HG03196 (cell line): Measurements from ENCODE around the gene CCDC85C.
"Not testable (repeated sequence)": the region's sequence is repeated elsewhere in the genome, so short reads cannot be mapped to it uniquely, and the experiment has no call there.

Experiments
- ATAC-seq: cut with Tn5 transposase; IDR thresholded peaks from one replicate; pipeline ENCODE4 v1.9.1; 2021; ENCODE audit not compliant: unreplicated experiment

Gene CCDC85C

GRCh38 chr14:99603471-99604277, at the start of gene CCDC85C:
Gene CCDC85C, minus strand, starts transcription at chr14:99604207. Its CDS starts 248 bp downstream, at chr14:99603959.
- no peak for ATAC-seq

DNA sequence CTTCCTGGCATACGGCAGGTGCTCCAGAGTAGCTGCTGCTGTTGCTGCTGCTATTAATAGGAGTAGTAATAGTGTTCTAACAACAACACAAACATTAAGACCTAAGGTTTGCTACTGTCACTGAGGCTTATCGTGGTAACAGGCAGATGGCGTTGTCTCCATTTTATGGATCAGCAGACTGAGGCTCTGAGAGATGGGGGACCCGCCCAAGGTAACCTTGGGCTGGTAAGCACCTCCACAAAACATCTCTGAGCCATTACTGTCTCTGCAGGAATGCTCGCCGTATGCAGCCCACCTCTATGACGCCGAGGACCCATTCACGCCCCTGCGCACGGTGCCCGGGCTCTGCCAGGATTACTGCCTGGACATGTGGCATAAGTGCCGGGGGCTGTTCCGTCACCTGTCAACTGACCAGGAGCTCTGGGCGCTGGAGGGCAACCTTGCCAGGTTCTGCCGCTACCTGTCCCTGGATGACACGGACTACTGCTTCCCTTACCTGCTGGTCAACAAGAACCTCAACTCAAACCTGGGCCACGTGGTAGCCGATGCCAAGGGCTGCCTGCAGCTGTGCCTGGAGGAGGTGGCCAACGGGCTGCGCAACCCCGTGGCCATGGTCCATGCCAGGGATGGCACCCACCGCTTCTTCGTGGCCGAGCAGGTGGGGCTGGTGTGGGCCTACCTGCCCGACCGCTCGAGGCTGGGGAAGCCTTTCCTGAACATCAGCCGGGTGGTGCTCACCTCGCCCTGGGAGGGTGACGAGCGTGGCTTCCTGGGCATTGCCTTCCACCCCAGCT, 48.1 kb upstream of the CCDC85C start:
- ATAC-seq, result no peak

DNA sequence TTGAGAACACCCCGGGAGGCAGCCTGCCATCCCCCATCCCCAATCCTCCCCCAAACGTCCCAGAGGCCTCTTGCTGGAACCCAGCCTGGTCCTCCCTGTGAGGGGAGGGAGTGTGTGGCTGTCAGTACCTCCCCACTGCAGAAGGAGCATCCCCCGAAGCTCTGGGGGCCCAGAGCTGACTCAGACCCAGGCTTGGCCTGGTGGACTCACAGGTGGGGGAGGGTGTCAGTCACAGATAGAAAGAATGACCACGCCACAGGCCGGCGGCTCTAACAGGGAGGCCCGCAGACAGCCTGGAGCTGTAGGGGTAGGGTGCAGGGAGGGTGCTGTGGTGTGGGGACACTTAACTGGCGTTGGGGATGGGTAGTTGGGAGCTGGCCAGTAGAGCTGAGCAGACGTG, 46.2 kb upstream of the CCDC85C start:
- ATAC-seq, result no peak

- ATAC-seq, result no peak
Observed at GRCh38 chr14:99649643-99650042, 45.6 kb upstream of the CCDC85C start.

DNA sequence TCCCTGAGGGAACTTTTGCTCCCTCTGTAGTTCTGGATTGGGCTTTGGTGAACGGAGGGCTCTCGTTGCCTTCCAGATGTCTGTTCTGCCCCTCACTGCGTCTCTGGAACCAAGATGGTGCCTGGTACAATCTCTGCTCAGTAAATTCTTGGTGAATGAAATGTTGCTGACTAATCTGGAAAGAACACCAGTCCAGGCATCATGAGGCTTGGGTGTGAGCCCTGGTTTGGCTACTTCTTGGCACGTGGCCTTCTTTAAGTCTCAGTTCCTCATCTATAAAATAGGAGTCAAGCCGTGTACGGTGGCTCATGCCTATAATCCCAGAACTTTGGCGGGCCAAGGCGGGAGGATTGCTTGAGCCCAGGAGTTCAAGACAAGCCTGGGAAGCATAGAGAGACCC, 45.2 kb upstream of the CCDC85C start:
- ATAC-seq, result no peak

DNA sequence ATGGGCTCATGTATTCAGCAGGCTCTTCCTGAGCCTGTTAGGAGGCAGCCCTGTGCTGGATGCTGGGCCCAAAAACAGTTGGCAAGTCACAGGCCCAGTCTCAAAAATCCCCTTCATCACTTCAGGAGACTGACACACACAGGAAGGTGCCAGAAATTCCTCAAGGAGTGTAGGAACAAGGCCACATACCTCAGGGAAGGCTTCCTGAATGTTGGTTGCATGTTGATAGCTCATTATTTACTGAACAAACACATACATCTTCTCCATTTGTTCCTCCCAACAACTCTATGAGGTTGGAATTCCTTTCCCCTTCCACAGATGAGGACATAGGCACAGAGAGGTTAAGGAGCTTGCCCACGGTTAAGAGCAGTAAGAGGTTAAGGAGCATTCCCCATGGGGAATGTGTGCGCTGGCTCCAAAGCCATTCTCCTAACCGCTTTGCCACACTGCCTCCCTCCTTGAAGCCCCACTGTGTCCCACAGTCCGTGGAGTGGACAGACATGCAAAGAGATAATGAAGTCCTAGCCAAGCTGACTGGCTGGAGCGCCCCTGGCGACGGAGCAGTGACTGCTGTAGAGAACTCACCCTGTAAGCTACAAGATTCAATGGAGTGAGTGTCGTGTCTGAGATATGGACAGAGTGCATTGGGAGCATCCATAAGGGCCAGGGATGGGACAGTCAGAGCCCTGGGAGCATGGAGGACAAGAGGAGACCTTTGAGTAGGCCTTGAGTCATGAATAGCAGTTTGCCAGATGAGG, 44.2 kb upstream of the CCDC85C start:
- no peak for ATAC-seq

DNA sequence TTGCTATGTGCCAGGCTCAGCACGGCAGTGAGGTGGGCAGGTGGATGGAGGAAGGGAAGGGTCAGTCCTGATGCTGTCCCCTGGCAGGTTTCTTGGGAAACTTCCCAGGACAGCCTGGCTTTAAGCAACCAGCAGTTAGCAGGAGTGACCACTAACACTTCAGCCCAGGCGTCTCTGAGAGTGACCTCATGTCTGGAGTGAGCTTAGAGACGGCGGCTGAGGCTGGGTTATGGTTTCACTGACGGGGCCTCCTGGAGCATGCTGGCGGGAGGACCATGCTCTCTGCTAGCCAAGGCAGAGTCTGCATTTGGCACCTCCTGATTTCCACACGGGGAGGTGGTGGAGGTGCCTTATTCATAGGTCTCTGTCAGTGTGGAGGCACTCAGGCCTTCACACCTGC, 43.4 kb upstream of the CCDC85C start:
- no peak for ATAC-seq

DNA sequence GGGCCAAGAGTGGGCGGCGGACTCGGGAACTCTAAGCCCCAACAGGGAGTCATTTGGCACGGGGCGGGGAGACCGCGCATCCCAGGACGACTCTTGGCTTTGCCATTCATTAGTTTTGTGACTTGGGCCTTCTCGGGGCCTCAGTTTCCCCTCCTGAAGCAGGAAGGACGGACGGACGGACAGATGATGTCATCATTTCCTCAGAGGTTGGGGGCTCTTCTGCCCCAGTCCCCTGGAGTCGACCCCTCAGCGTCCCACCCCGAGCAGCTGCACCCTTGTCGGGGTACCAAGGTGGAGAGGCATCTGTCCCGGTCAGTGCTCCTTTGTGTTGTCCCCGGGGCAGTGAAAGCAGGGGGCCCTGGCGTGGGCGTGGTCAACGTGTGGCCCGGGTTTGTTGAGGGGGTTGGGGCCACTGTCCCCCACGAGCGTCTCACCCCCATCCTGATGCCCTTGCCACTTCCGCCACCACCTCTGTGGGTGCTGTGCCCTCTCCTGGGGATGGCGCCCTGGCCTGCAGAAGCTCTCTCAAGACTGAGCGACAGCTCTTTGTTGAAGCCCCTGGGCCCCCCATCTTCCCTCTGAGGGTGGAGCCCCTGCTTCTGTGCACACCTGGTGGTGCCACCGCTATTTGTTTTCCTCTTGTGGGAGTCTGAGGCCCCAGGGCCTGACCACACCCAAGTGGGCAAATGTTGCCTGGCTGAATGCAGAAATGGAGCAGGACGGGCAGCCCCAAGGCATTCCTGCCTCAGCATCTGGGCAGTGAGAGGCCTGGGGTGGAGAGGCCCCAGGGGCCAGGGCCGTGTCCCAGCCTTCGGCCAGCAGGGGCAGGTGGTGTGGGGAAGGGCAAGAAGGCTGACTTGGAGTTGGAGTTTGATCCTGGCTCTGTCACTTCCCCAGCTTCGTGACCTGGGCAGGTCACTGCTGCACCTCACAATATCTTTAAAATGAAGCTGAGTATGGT, 41.8 kb upstream of the CCDC85C start:
- no peak for ATAC-seq

- ATAC-seq, result no peak
Observed at GRCh38 chr14:99644723-99645544, 40.9 kb upstream of the CCDC85C start, which contains the start of gene HHIPL1. Gene HHIPL1, plus strand, starts transcription at chr14:99645129. Its CDS starts 79 bp downstream, at chr14:99645208.

DNA sequence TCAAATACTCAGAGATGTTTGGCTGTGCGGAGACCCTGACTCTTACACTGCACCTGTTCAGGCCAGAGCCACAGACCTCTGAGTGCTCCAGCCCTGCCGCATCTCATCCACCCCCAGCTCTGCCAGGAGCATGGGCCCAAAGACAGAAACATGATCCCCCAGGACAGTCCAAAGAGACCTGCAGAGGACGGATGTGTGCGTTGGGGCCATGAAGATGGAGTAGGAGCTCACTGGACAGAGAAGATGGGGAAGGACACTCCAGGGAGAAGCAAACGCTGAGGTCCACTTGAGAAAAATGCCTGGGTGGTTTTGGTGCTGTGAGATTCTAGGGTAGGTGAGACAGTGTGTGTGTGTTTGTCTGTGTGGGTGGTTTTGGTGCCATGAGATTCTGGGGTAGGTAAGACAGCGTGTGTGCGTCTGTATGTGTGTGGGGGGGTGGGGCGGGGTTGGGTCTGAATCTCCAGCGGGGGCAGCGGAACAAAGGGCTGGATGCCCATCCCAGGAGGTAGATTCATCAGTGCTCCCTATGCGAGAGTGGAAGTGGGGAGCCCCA, 40.1 kb upstream of the CCDC85C start:
- ATAC-seq, result no peak

GRCh38 chr14:99643343-99643742, 39.3 kb upstream of the CCDC85C start:
- no peak for ATAC-seq

- ATAC-seq, result not testable (repeated sequence)
Observed at GRCh38 chr14:99642771-99643170, 38.8 kb upstream of the CCDC85C start.

GRCh38 chr14:99637624-99638023, 33.6 kb upstream of the CCDC85C start:
- no peak for ATAC-seq

GRCh38 chr14:99636487-99636886, 32.5 kb upstream of the CCDC85C start:
- no peak for ATAC-seq

GRCh38 chr14:99635116-99635515, 31.1 kb upstream of the CCDC85C start:
- no peak for ATAC-seq

DNA sequence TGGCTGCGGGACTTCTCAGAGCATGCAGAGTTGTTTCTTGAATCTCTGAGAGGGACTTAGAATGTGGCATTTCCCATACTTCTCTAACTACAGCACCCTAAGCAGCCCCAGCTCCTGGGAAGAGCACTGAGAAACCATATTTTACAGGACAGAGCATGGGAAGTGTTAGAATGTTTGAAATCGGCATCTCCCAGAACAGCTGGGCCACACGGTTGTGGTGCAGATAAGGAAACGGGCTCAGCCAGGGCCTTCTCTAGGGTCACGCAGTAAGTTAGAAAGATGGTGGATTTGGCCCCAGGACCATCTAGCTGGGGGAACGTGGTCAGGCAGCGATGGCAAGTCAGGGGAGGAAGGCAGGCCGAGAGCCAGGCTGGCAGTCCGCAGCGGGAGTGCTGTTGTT, 30.4 kb upstream of the CCDC85C start:
- no peak for ATAC-seq

- ATAC-seq, result no peak
Observed at GRCh38 chr14:99633918-99634317, 29.9 kb upstream of the CCDC85C start.

DNA sequence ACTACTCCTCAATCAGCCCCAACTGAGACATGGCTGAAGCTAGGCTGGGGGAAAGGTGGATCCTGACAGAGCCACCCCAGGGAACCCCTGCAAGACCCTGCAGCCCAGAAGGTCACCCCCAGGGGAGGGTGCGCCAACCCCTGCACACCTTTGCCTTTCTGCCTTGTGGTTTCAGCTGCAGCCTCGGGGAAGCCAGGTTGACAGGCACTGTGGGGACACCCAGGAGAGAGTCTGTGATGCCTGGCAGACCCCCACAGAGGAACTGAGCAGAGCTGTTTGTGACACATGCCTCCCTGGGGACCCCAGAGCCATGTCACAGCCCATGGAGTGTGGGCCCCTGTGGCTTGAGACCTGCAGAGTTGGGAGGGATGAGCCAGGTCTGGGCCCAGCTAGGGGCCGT, 29.1 kb upstream of the CCDC85C start:
- no peak for ATAC-seq

DNA sequence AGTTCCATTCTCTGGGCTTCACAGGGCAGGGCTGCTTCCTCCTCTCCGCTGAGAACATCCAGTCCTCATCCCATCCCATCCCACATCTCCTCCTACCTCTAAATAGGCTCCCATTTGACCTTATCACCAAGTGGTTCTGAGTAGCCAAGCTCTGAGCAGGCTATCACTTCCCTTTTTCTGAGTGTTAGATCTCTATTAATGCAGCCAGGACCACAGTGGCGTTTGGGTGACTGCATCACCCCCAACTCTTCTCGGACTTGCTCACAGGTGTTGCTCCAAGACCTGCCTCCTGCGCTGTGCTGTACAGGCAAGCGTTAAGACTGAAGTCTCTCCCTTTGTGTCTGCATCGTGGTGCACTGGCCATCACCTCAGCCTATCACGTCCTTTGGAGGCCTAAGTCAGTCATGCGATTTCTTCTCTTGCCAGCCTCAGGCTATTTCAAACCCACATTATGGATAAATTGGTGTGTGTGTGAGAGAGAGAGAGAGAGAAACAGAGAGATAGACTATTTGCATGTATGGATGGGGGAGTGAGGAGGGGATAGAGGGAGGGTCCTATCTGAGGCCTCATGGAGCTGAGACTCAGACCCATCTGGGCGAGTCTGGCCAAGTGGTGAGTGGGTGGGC, 28.5 kb upstream of the CCDC85C start:
- no peak for ATAC-seq
